H1 (cell line): ENCODE results near the gene SGSM1.

Experiments
- CTCF ChIP-seq, 3 experiments: IDR thresholded peaks; 1 replicate in 2 of 3; 2 replicates in 1 of 3; pipeline versions ENCODE4 v1.5.1 to v1.6.1; 2011; ENCODE audit warnings: low read length in 3 of 3, mild to moderate bottlenecking in 3 of 3, inconsistent platforms in 2 of 3, low read depth in 1 of 3, moderate library complexity in 1 of 3; ENCODE audit not compliant: insufficient read depth in 1 of 3; ENCODE audit errors: control extremely low read depth in 1 of 3
- EP300 ChIP-seq, 2 experiments: IDR thresholded peaks; 1 replicate in 1 of 2; 2 replicates in 1 of 2; pipeline ENCODE4 v1.6.1; 2011 to 2012; ENCODE audit warnings: low read depth in 2 of 2, low read length in 2 of 2, mild to moderate bottlenecking in 2 of 2, borderline replicate concordance in 1 of 2, inconsistent platforms in 1 of 2, moderate library complexity in 1 of 2
- EZH2 ChIP-seq: fragments of 200-600 bp; sonication (generic); IDR thresholded peaks from 2 replicates; pipeline ENCODE4 v1.7.1; 2012; ENCODE audit warnings: low read depth, mild to moderate bottlenecking, moderate library complexity, low read length, inconsistent platforms; ENCODE audit not compliant: severe bottlenecking
- KDM1A ChIP-seq: fragments of 200-600, 300-600 bp; sonication (generic); IDR thresholded peaks from 2 replicates; pipeline ENCODE4 v1.7.1; 2016; ENCODE audit warnings: mild to moderate bottlenecking, low read length, borderline replicate concordance
- NRF1 ChIP-seq: IDR thresholded peaks from 2 replicates; pipeline ENCODE4 v1.6.1; 2011; ENCODE audit warnings: mild to moderate bottlenecking, low read depth, low read length, improper control_type of control experiment
- POLR2A ChIP-seq, 2 experiments: IDR thresholded peaks; 1 replicate in 1 of 2; 2 replicates in 1 of 2; pipeline ENCODE4 v1.6.1; 2011; ENCODE audit warnings: low read depth in 2 of 2, low read length in 2 of 2, mild to moderate bottlenecking in 2 of 2; ENCODE audit errors: control extremely low read depth in 1 of 2
- POLR2AphosphoS5 ChIP-seq: IDR thresholded peaks from 2 replicates; pipeline ENCODE4 v1.6.1; 2011; ENCODE audit warnings: low read depth, low read length
- TCF12 ChIP-seq: IDR thresholded peaks from 2 replicates; pipeline ENCODE4 v1.6.1; 2011; ENCODE audit warnings: low read depth, mild to moderate bottlenecking, low read length
- TEAD4 ChIP-seq: IDR thresholded peaks from 2 replicates; pipeline ENCODE4 v1.6.1; 2012; ENCODE audit warnings: low read depth, low read length, inconsistent platforms, mixed read lengths
- TF ChIP-seq, protein P1 (sequence below): IDR thresholded peaks from 2 replicates; pipeline ENCODE4 v1.6.1; 2012; ENCODE audit warnings: inconsistent platforms

GRCh38 chr22:24823787-24824186 is 17.8 kb downstream of the SGSM1 start:
- TF ChIP-seq, protein P1, sequence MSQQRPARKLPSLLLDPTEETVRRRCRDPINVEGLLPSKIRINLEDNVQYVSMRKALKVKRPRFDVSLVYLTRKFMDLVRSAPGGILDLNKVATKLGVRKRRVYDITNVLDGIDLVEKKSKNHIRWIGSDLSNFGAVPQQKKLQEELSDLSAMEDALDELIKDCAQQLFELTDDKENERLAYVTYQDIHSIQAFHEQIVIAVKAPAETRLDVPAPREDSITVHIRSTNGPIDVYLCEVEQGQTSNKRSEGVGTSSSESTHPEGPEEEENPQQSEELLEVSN, result no peak
- TF ChIP-seq TEAD4, result no peak
- no peak for TF ChIP-seq CTCF (IDR thresholded peaks at IDR 0.05; ENCODE audit: control extremely low read depth in 1 of 3, insufficient read depth in 1 of 3, low read depth in 1 of 3, low read length in 3 of 3)
- TF ChIP-seq POLR2AphosphoS5, result no peak
- TF ChIP-seq KDM1A, result no peak
- TF ChIP-seq EZH2, result no peak
- no peak for TF ChIP-seq TCF12
- no peak for TF ChIP-seq EP300 (IDR thresholded peaks at IDR 0.05; ENCODE audit: borderline replicate concordance in 1 of 2, low read depth in 2 of 2, low read length in 2 of 2)
- no peak for TF ChIP-seq POLR2A (IDR thresholded peaks at IDR 0.05; ENCODE audit: control extremely low read depth in 1 of 2, low read depth in 2 of 2, low read length in 2 of 2)
- TF ChIP-seq NRF1, result no peak
